Activated naive CD8-positive, alpha-beta T cell (primary cell): ENCODE data around the gene TMCC1.
"Not testable (repeated sequence)": the region's sequence is repeated elsewhere in the genome, so short reads cannot be mapped to it uniquely, and the experiment has no call there.

Source experiments
- H3K27ac Mint-ChIP-seq: one replicate; pipeline ENCODE4 v1.8.0; 2021; ENCODE audit warnings: mixed read lengths
- H3K27me3 Mint-ChIP-seq: one replicate; pipeline ENCODE4 v1.8.0; 2021; ENCODE audit warnings: mixed read lengths
- H3K36me3 Mint-ChIP-seq: one replicate; pipeline ENCODE4 v1.8.0; 2021; ENCODE audit warnings: mixed read lengths
- H3K4me1 Mint-ChIP-seq: one replicate; pipeline ENCODE4 v1.8.0; 2021; ENCODE audit warnings: low read depth, mixed read lengths
- H3K4me3 Mint-ChIP-seq: one replicate; pipeline ENCODE4 v1.8.0; 2021; ENCODE audit warnings: mild to moderate bottlenecking, mixed read lengths
- H3K9me3 Mint-ChIP-seq: one replicate; pipeline ENCODE4 v1.8.0; 2021; ENCODE audit warnings: low read depth, mixed read lengths

TMCC1 gene

GRCh38 chr3:129751105-129751504 lies 142.4 kb downstream of the TMCC1 start:
- H3K36me3 Mint-ChIP-seq, result peaks cover 22% of the 10 kb centered on the region
- H3K27ac Mint-ChIP-seq, H3K4me3 Mint-ChIP-seq, H3K27me3 Mint-ChIP-seq: not testable (repeated sequence)
- peaks cover 11% of the 10 kb centered on the region for H3K9me3 Mint-ChIP-seq
- peaks cover 15% of the 10 kb centered on the region for H3K4me1 Mint-ChIP-seq

DNA sequence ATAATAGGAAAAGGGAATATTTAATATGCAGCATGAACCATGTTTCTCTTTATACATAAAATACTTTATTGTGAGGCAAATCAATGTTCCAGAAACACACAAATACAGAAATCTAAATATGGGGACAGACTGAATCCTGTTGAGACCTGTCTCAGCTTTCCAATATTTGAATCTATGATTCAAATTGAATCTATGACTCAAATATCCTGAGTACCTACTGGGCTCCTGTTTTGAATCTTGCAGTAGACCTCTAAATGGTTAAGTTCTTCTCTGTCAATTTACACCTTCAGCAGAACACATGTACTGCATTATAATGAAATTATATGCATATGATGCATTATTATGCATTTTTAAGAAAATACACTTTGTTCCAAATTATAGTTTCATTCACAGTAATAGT lies 143.8 kb downstream of the TMCC1 start:
- no peak overlapping the region for H3K4me3 Mint-ChIP-seq
- H3K36me3 Mint-ChIP-seq, result peaks cover 16% of the 10 kb centered on the region
- no peaks in the 10 kb centered on the region for H3K27me3 Mint-ChIP-seq
- H3K9me3 Mint-ChIP-seq, result peaks cover 11% of the 10 kb centered on the region
- H3K27ac Mint-ChIP-seq, result no peak overlapping the region
- H3K4me1 Mint-ChIP-seq, result peaks cover 19% of the 10 kb centered on the region

DNA sequence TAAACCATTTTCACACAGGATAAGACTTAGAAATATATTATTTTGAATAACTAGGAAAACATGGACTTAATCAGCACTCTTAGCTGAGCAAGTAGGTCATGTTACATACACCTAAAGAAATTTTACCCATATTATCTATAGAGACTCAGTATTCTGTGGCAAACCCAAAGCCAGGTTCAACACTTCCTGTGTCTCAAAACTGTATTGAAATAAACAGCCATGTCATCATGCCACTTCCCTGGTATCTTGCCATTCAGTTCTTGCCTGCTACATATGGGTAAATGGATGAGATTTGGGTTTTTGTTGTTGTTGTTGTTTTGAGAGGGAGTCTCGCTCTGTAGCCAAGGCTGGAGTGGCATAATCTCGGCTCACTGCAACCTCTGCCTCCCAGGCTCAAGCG lies 145.5 kb downstream of the TMCC1 start:
- H3K27ac Mint-ChIP-seq, result no peak overlapping the region
- H3K27me3 Mint-ChIP-seq, result no peaks in the 10 kb centered on the region
- peaks cover 8% of the 10 kb centered on the region for H3K36me3 Mint-ChIP-seq
- no peak overlapping the region for H3K4me3 Mint-ChIP-seq
- peaks cover 4% of the 10 kb centered on the region for H3K9me3 Mint-ChIP-seq
- H3K4me1 Mint-ChIP-seq, result peaks cover 22% of the 10 kb centered on the region

DNA sequence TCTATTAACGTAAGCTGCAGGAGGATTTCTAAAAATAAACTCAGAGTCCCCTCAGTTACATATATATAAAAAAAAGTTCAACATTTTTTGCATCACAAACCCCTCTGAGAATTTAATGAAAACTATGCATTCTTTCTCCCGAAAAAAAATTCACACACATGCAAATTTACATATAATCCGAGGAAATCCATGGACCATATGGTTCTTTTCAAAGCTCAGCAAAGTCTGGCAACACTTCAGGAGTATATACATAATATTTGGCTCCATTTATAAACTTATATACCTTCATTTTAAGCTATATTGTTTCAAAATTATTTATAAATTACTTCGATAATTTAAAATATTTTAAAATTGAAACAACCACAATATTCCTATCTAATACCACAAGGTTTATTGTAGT lies 146.4 kb downstream of the TMCC1 start:
- no peaks in the 10 kb centered on the region for H3K9me3 Mint-ChIP-seq
- H3K4me1 Mint-ChIP-seq, result peaks cover 29% of the 10 kb centered on the region
- H3K4me3 Mint-ChIP-seq, result no peak overlapping the region
- H3K36me3 Mint-ChIP-seq, result peaks cover 3% of the 10 kb centered on the region
- no peaks in the 10 kb centered on the region for H3K27me3 Mint-ChIP-seq
- no peak overlapping the region for H3K27ac Mint-ChIP-seq

DNA sequence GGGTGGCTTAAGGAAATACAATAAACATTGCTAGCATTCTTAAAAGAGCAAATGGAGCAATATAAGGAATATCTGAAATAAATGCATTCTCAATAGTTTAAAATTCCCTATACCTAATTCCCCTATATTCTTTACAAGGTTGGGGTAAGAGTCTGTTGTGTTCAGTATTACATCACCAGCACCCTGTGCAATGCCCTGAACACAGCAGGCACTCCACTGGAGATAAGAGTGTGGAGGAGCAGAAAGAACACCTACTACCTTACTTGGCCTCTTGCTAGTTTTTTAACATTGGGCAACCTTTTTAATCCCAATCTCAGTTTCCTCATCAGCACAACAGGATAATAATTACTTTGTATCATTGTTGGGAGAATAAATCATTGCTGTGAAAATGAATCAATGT lies 146.9 kb downstream of the TMCC1 start:
- Mint-ChIP-seq H3K9me3 (no peaks in the 10 kb centered on the region), H3K4me3 (no peak overlapping the region), H3K27me3 (no peaks in the 10 kb centered on the region), H3K27ac (no peak overlapping the region), H3K4me1 (peaks cover 35% of the 10 kb centered on the region), H3K36me3 (peaks cover 3% of the 10 kb centered on the region)

DNA sequence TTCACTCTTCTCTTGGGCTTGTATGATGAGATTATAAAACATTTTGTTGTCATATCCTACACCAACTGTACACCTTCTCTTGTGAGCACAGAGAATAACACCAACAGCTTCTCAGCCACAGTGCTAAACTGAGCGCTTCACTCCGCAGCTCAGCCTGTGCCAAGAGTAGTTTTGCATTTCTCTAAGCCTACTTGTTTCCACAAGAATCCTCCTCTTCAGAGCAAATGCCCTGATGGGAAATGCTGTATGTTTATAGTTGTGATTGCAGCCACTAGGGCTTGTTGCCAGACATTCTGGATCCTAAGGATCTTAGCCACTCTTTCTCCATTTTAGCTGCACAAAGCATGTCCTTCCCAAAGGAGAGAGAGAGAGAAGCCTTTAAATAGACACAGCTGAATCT lies 148.3 kb downstream of the TMCC1 start:
- Mint-ChIP-seq H3K36me3 (peaks cover 4% of the 10 kb centered on the region), H3K27me3 (no peaks in the 10 kb centered on the region), H3K27ac (no peak overlapping the region), H3K4me3 (no peak overlapping the region), H3K9me3 (no peaks in the 10 kb centered on the region), H3K4me1 (peaks cover 36% of the 10 kb centered on the region)

DNA sequence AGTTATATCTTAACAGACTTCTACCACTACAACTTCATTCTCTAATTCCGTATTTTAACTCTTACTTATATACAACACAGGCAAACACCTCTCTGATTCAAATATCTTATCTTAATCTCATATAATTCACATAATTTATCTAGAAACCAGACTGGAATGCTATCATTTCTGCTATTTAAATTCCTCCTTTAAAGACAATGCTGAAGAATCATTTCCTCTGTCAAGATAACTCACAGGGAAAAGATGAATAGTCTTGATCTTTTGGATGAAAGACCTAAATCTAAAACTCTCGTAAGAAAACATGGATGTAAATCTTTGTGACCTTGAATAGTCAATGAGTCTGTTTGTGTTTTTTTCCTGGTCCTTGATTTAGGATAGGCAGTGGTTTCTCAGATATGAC lies 151.7 kb downstream of the TMCC1 start:
- Mint-ChIP-seq H3K9me3 (no peaks in the 10 kb centered on the region), H3K4me1 (peaks cover 26% of the 10 kb centered on the region), H3K4me3 (no peak overlapping the region), H3K36me3 (peaks cover 5% of the 10 kb centered on the region), H3K27ac (no peak overlapping the region), H3K27me3 (no peaks in the 10 kb centered on the region)

DNA sequence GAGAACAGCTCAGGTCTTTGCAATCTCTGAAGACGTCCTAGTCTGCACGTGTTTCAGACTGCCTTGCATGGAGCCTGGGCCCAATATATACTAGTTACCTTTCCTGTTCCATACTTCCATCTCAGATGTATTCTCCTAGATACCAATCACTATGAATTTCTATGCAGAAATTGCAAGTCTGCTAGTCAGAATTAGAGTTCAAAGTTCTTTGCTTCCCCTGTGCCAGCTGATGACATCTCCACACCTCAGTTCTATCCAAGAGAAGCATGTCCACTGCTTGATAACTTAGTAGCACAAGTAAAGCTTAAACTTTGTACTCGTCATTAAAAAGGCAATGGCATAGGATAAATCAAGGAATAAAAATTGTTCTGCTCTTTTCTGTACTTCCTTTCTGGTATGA lies 153.4 kb downstream of the TMCC1 start:
- Mint-ChIP-seq H3K4me3 (no peak overlapping the region), H3K27ac (no peak overlapping the region), H3K36me3 (peaks cover 9% of the 10 kb centered on the region), H3K4me1 (peaks cover 22% of the 10 kb centered on the region), H3K9me3 (no peaks in the 10 kb centered on the region), H3K27me3 (no peaks in the 10 kb centered on the region)

- no peaks in the 10 kb centered on the region for H3K27me3 Mint-ChIP-seq
- H3K4me3 Mint-ChIP-seq, result no peak overlapping the region
- peaks cover 19% of the 10 kb centered on the region for H3K4me1 Mint-ChIP-seq
- no peak overlapping the region for H3K27ac Mint-ChIP-seq
- H3K36me3 Mint-ChIP-seq, result peaks cover 9% of the 10 kb centered on the region
- no peaks in the 10 kb centered on the region for H3K9me3 Mint-ChIP-seq
These were observed 153.9 kb downstream of the TMCC1 start for GRCh38 chr3:129739634-129740033.

GRCh38 chr3:129738172-129738571 lies 155.3 kb downstream of the TMCC1 start:
- Mint-ChIP-seq H3K4me3 (no peak overlapping the region), H3K27me3 (no peaks in the 10 kb centered on the region), H3K4me1 (peaks cover 17% of the 10 kb centered on the region), H3K36me3 (peaks cover 9% of the 10 kb centered on the region), H3K9me3 (no peaks in the 10 kb centered on the region), H3K27ac (no peak overlapping the region)

DNA sequence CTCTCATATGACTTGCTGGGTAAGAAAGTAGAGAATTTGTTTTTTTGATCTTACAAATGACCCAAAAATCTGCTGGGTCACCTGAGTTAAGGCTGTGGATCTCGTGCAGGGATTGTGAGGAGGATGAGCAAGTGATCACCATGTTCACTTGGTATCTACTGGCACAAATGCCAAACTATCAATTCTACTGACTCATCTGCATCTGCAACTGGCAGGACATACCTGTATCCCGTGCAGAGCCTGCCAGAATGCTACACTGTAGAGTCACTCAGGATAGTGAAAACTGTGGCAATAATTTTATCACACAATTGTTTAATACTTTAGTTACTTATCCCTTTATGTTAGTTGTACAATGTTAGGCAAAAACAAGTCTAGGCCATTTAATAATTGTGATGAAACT lies 157.4 kb downstream of the TMCC1 start:
- Mint-ChIP-seq H3K27ac (no peak overlapping the region), H3K9me3 (no peaks in the 10 kb centered on the region), H3K36me3 (peaks cover 10% of the 10 kb centered on the region), H3K4me1 (peaks cover 2% of the 10 kb centered on the region), H3K27me3 (no peaks in the 10 kb centered on the region), H3K4me3 (no peak overlapping the region)

DNA sequence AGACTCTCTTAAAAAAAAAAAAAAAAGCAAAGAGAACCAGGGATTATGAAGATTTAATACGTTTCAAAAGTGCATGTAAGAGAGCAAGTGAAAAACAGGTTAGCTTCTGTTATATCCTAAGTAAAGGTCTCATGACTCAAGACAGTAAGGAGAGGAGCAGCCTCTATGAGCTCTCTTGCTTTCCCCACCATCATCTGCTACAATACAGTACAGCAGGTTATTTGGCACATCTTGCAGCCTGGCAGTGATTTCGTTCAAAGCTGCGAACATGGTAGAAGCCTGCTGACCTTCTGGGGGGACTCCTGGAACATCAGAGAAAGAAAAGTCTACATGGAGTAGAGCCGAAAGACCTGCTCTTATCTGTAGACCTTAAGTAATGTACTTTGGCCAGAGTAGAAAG lies 157.9 kb downstream of the TMCC1 start:
- peaks cover 13% of the 10 kb centered on the region for H3K36me3 Mint-ChIP-seq
- H3K4me1 Mint-ChIP-seq, result peaks cover 2% of the 10 kb centered on the region
- no peak overlapping the region for H3K4me3 Mint-ChIP-seq
- no peaks in the 10 kb centered on the region for H3K9me3 Mint-ChIP-seq
- no peaks in the 10 kb centered on the region for H3K27me3 Mint-ChIP-seq
- H3K27ac Mint-ChIP-seq, result no peak overlapping the region

- peaks cover 10% of the 10 kb centered on the region for H3K36me3 Mint-ChIP-seq
These were observed 159.1 kb downstream of the TMCC1 start for GRCh38 chr3:129734449-129734848.

DNA sequence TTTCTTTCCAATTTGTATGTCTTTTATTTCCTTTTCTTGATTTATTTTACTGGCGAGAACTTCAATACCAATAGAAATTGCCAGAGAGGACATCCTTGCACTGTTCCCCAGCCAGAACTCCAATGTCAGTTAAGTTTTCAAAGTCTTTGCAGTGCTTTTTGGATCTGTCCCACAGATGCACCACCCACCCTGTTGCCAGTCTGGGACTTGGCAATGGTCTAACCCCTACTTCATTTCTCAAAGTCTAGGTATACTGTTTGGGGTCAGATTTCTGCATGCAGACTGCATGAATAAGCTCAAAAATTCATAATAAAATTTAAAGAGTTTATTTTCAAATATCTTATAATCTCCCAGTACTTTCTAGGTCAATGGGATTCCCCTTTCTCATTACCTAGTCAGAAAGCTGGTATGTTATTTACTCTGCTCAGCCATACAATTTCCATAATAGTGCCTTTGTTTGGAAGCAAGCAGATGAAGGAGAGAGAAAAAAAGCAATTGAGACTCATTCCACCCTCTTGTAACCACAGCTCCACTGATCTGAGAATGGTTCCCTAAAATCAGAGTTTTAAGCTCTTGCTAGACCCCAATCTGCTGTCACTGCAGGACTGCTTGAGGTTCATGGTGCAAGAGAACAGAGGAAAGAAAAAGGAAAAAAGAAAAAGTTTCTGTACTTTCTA lies 161.2 kb downstream of the TMCC1 start:
- no peak overlapping the region for H3K4me3 Mint-ChIP-seq
- H3K27ac Mint-ChIP-seq, result no peak overlapping the region
- peaks cover 12% of the 10 kb centered on the region for H3K36me3 Mint-ChIP-seq
- no peaks in the 10 kb centered on the region for H3K27me3 Mint-ChIP-seq
- H3K4me1 Mint-ChIP-seq, result peaks cover 2% of the 10 kb centered on the region
- no peaks in the 10 kb centered on the region for H3K9me3 Mint-ChIP-seq

More at GRCh38 chr3:129734449-129734848, 159.1 kb downstream of the TMCC1 start:
- Mint-ChIP-seq H3K9me3 (no peaks in the 10 kb centered on the region), H3K27ac (no peak overlapping the region), H3K4me1 (peaks cover 2% of the 10 kb centered on the region), H3K4me3 (no peak overlapping the region), H3K27me3 (no peaks in the 10 kb centered on the region)

DNA sequence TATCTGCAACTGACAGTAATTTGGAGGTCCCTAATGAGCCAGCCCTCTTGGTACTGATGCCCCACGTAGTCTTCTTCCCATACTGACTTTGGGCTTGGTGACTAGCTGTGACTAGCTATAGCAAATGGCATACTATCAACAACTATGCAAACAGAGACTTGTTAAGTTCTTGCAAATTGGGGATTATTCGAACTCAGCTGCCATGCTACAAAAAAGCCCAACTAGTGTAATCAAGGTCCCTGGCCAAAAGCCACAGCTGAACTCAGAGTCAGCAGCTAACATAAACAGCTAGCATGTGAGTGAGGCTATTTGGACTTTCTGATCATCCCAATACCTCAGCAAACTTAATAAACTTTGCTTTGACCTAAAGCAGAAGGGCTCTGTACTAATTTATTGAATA lies 165.8 kb downstream of the TMCC1 start:
- Mint-ChIP-seq H3K36me3 (peaks cover 5% of the 10 kb centered on the region), H3K27ac (no peak overlapping the region)

DNA sequence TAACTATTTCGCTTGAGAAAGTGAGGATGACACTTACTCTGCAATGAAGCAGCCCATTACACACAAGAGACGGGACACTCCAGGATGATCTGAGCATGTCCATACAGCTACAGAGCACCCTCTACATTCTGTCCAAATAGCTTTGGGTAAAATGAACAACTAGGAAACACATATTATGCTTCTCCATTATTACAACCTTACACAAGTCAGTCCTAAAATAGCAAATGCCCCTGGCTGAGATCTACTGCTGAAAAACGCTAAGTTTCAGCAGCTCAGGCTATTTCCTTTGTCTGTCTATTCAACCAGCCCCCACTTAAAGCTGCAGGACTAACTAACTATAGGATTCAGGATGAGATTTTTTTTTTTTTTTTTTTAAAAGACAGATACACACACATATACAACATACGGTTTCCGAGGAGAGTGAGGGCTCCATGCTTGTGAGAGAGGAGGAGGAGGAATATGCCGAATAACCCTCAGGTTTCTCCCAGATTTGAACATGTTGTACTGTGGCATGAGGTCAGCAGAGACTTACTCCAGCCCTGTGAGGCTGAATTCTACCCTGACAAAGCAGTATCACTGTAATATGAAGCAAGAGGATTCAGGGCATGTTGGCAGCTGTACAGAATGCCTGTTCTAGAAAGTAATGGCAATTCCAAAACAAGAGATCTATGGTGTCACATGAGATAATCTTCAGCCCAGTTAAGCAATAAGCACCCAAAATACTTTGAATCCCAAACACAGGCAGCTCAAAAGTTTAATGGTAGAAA lies 169.8 kb downstream of the TMCC1 start:
- no peaks in the 10 kb centered on the region for H3K27me3 Mint-ChIP-seq
- no peaks in the 10 kb centered on the region for H3K9me3 Mint-ChIP-seq
- H3K4me1 Mint-ChIP-seq, result no peaks in the 10 kb centered on the region

More for the DNA sequence above, 165.8 kb downstream of the TMCC1 start:
- Mint-ChIP-seq H3K4me1 (peaks cover 2% of the 10 kb centered on the region), H3K4me3 (no peak overlapping the region), H3K27me3 (no peaks in the 10 kb centered on the region), H3K9me3 (no peaks in the 10 kb centered on the region)

More for the DNA sequence above, 169.8 kb downstream of the TMCC1 start:
- no peaks in the 10 kb centered on the region for H3K36me3 Mint-ChIP-seq
- H3K4me3 Mint-ChIP-seq, result no peak overlapping the region
- no peak overlapping the region for H3K27ac Mint-ChIP-seq
